Spleen (tissue), 11 donors: ENCODE results near the gene VPS8. TPM values are rescaled to one million over a fixed set of nuclear protein-coding genes. Genes with fewer than 3 reads are reported as not detected.
A peak's percentile ranks its signal among the peaks of the same experiment; 100 is the strongest.

Experiments
- DNase-seq: peaks from one replicate; pipeline ENCODE4 v3.0.0-alpha.2; 2020
- H3K27ac ChIP-seq, 8 donors: fragments of 200-600 bp; sonication (generic) in 7 of 8; 1 replicate in 4 of 8; 2 replicates in 4 of 8; pipeline versions ENCODE4 v1.5.0 to v1.8.0; 2016 to 2021; ENCODE audit warnings: inconsistent platforms in 4 of 8, mild to moderate bottlenecking in 4 of 8, moderate library complexity in 1 of 8
- H3K27me3 ChIP-seq, 7 donors: fragments of 200-600 bp; sonication (generic) in 6 of 7; replicated peaks in 1 of 7; 1 replicate in 4 of 7; 2 replicates in 3 of 7; pipeline versions ENCODE4 v1.5.0 to v1.8.0; 2016 to 2021; ENCODE audit warnings: inconsistent platforms in 3 of 7, mild to moderate bottlenecking in 1 of 7
- H3K36me3 ChIP-seq, 6 donors: fragments of 200-600 bp; sonication (generic) in 5 of 6; 1 replicate in 4 of 6; 2 replicates in 2 of 6; pipeline versions ENCODE4 v1.5.0 to v1.8.0; 2016 to 2021; ENCODE audit warnings: inconsistent platforms in 2 of 6
- H3K4me1 ChIP-seq, 6 donors: fragments of 200-600 bp; sonication (generic) in 5 of 6; 1 replicate in 3 of 6; 2 replicates in 3 of 6; pipeline versions ENCODE4 v1.5.0 to v1.8.0; 2016 to 2021; ENCODE audit warnings: inconsistent platforms in 3 of 6
- H3K4me3 ChIP-seq, 8 donors: fragments of 200-600 bp; sonication (generic) in 7 of 8; 1 replicate in 4 of 8; 2 replicates in 4 of 8; pipeline versions ENCODE4 v1.5.0 to v1.8.0; 2016 to 2021; ENCODE audit warnings: inconsistent platforms in 4 of 8, mild to moderate bottlenecking in 4 of 8, moderate library complexity in 2 of 8
- H3K9me3 ChIP-seq, 8 donors: fragments of 200-600 bp; sonication (generic) in 7 of 8; 1 replicate in 4 of 8; 2 replicates in 4 of 8; pipeline versions ENCODE4 v1.5.0 to v1.8.0; 2016 to 2021; ENCODE audit warnings: inconsistent platforms in 4 of 8
- CTCF ChIP-seq, 11 experiments: fragments of 200-600 bp in 7 of 11; fragments of 450-650 bp in 4 of 11; sonication (generic) in 4 of 11; IDR thresholded peaks in 8 of 11; conservative IDR thresholded peaks in 3 of 11; 1 replicate in 7 of 11; 2 replicates in 4 of 11; pipeline versions ENCODE4 v1.4.0 to v1.8.0; 2016 to 2021; ENCODE audit warnings: antibody characterized with exemption in 11 of 11, inconsistent platforms in 4 of 11, mild to moderate bottlenecking in 1 of 11
- POLR2A ChIP-seq, 3 donors: fragments of 450-650 bp; IDR thresholded peaks; one replicate each; pipeline ENCODE4 v1.5.1; 2017; ENCODE audit warnings: antibody characterized with exemption in 3 of 3, mild to moderate bottlenecking in 1 of 3
- POLR2AphosphoS5 ChIP-seq, 3 donors: sonication (generic); formaldehyde crosslinking; IDR thresholded peaks; one replicate each; pipeline ENCODE4 v1.5.1; 2017; ENCODE audit warnings: antibody characterized with exemption in 3 of 3
- WGBS, 5 donors: extraction: QIAGEN DNeasy Blood & Tissue Kit in 3 of 5; methylation state at CpG; one replicate each; pipeline versions ENCODE4 v1.1.5 to v1.1.7; 2013 to 2018; 5-methylcytosine and 5-hydroxymethylcytosine counted together
- intact Hi-C: fragments of 100-400 bp; cut with DNase I; formaldehyde crosslinking; loops from one replicate; pipeline ENCODE4 v1.15.0; 2023; ENCODE audit warnings: low total_unique reads
- polyA plus RNA-seq, 3 donors: library from polyadenylated mRNA; stranded (reverse); fragments of 200-250 nt; gene quantifications; one replicate each; pipeline ENCODE4 v1.2.1, GENCODE V29; 2013
- total RNA-seq, 7 donors: library from RNA; depleted of rRNA in 3 of 7; stranded (reverse); fragments of >200 nt in 3 of 7; fragmentation: NEBNext Ultra II Directional in 4 of 7; extraction: Animal tissue kit (Norgen Biotek cat#: 25700) in 4 of 7; gene quantifications; one replicate each; pipeline versions ENCODE4 v1.1.0 to v1.2.1, GENCODE V29; 2016 to 2021
- donor health status: healthy with polysubstance abuse.
- donor health status: DM: no; HTN: no; CAD: no; lungs with moderate emphysema.
- donor health status: DM: no; HTN: no; CAD: no.
- donor health status: Bipolar disorder and iron deficiency.
- donor health status: healthy.
- donor health status: DM: no; HTN: no; CAD: no.
- donor health status: DM: yes; HTN: yes; CAD: no.

VPS8 gene
- total and polyA plus RNA-seq, 10 donors, result 9.1 to 169 (median 97.5) TPM

GRCh38 chr3:185079625-185080024 lies 267.7 kb downstream of the VPS8 start:
- Histone ChIP-seq H3K4me1 (no peaks in the 10 kb centered on the region), H3K36me3 (no peaks in the 10 kb centered on the region), H3K27me3 (no peaks in the 10 kb centered on the region), H3K9me3 (no peaks in the 10 kb centered on the region), H3K4me3 (no peak overlapping the region), H3K27ac (peak overlapping the region in 1 of 8 donors; percentile 3)
- 67 to 90% (median 89%) methylated on average over 1 of the region's 1 CpG for WGBS, 5 donors
- no peak for DNase-seq
- TF ChIP-seq CTCF (IDR thresholded peaks at IDR 0.05 in 8 of 11, conservative IDR thresholded peaks at IDR 0.05 in 3 of 11) (no peak), POLR2AphosphoS5 (IDR thresholded peaks at IDR 0.05) (no peak), POLR2A (IDR thresholded peaks at IDR 0.05) (no peak)
- intact Hi-C loops, result no loop called here

GRCh38 chr3:185081521-185081920 lies 269.6 kb downstream of the VPS8 start:
- H3K27ac ChIP-seq, result no peak overlapping the region
- H3K9me3 ChIP-seq, result no peaks in the 10 kb centered on the region
- no peaks in the 10 kb centered on the region for H3K36me3 ChIP-seq
- 79 to 95% (median 87%) methylated on average over 1 of the region's 1 CpG for WGBS, 5 donors
- DNase-seq, result no peak
- H3K4me3 ChIP-seq, result no peak overlapping the region
- H3K4me1 ChIP-seq, result no peaks in the 10 kb centered on the region
- TF ChIP-seq POLR2AphosphoS5 (IDR thresholded peaks at IDR 0.05) (no peak), POLR2A (IDR thresholded peaks at IDR 0.05) (no peak), CTCF (IDR thresholded peaks at IDR 0.05 in 8 of 11, conservative IDR thresholded peaks at IDR 0.05 in 3 of 11) (no peak)
- H3K27me3 ChIP-seq, result no peaks in the 10 kb centered on the region
- intact Hi-C loops, result no loop called here

- no peaks in the 10 kb centered on the region for H3K9me3 ChIP-seq
- no peaks in the 10 kb centered on the region for H3K4me1 ChIP-seq
- H3K27ac ChIP-seq, result no peak overlapping the region
- H3K4me3 ChIP-seq, result no peak overlapping the region
- DNase-seq, result no peak
- no peaks in the 10 kb centered on the region for H3K27me3 ChIP-seq
- no peaks in the 10 kb centered on the region for H3K36me3 ChIP-seq
- no peak for TF ChIP-seq CTCF (IDR thresholded peaks at IDR 0.05 in 8 of 11, conservative IDR thresholded peaks at IDR 0.05 in 3 of 11)
- intact Hi-C loops, result no loop called here
- WGBS, 5 donors, result 81 to 92% (median 89%) methylated on average over 3 of the region's 3 CpGs
These were observed 270.2 kb downstream of the VPS8 start for GRCh38 chr3:185082149-185082548.

- H3K4me3 ChIP-seq, result no peak overlapping the region
- H3K27me3 ChIP-seq, result no peaks in the 10 kb centered on the region
- intact Hi-C loops, result no loop called here
- no peaks in the 10 kb centered on the region for H3K4me1 ChIP-seq
- H3K36me3 ChIP-seq, result no peaks in the 10 kb centered on the region
- TF ChIP-seq POLR2AphosphoS5 (IDR thresholded peaks at IDR 0.05), result no peak
- TF ChIP-seq POLR2A (IDR thresholded peaks at IDR 0.05), result no peak
- no peak for TF ChIP-seq CTCF (IDR thresholded peaks at IDR 0.05 in 8 of 11, conservative IDR thresholded peaks at IDR 0.05 in 3 of 11)
- no peak overlapping the region for H3K27ac ChIP-seq
- 81 to 88% (median 85%) methylated on average over 14 of the region's 14 CpGs for whole genome bisulfite sequencing, 5 donors
- H3K9me3 ChIP-seq, result no peaks in the 10 kb centered on the region
- no peak for DNase-seq
These were observed 270.9 kb downstream of the VPS8 start for GRCh38 chr3:185082829-185083228.
